IPS-15b (cell line): ENCODE results near the gene CATSPERZ.
A peak's percentile ranks its signal among the peaks of the same experiment; 100 is the strongest.

Experiments
- H3K27me3 ChIP-seq: one replicate; pipeline ENCODE4 v1.6.1; 2013; ENCODE audit warnings: low read length; ENCODE audit not compliant: control insufficient read depth, insufficient read depth
- H3K36me3 ChIP-seq: one replicate; pipeline ENCODE4 v1.6.1; 2013; ENCODE audit warnings: low read length; ENCODE audit not compliant: control insufficient read depth, insufficient read depth
- H3K4me1 ChIP-seq: one replicate; pipeline ENCODE4 v1.6.1; 2013; ENCODE audit warnings: mild to moderate bottlenecking, low read length; ENCODE audit not compliant: control insufficient read depth, insufficient read depth
- H3K4me3 ChIP-seq: one replicate; pipeline ENCODE4 v1.5.1; 2013; ENCODE audit warnings: low read depth, low read length
- H3K9ac ChIP-seq: one replicate; pipeline ENCODE4 v1.6.1; 2013; ENCODE audit warnings: low read depth, mild to moderate bottlenecking, low read length
- H3K9me3 ChIP-seq: one replicate; pipeline ENCODE4 v1.6.1; 2013; ENCODE audit warnings: mild to moderate bottlenecking, low read length; ENCODE audit not compliant: control insufficient read depth, insufficient read depth

The CATSPERZ gene

DNA sequence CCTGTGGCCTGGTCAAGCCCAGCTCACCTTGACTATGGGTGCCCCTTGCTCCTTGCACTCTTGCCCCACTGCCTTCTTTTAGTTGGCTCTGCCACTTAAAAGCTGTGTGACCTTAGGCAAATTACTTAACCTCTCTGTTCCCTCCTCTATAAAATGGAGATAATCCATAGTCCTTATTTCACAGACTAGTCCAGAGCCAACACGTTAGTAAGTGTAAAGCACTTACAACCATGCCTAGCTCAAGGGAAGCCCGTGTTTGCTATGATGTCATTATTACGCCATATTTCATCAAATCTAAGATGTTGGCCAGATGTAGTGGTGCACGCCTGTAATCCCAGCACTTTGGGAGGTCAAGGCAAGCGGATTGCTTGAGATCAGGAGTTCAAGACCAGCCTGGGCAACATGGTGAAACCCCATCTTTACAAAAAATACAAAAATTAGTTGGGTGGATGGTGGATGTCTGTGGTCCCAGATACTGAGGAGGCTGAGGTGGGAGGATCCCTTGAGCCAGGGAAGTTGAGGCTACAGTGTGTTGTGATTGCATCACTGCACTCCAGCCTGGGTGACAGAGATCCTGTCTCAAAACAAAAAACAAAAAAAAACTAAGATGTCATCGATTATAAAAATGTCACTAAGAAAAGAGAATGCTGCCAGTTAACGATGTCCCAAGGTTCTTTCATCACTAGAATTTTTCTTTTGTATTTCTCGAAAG lies 37.5 kb downstream of the CATSPERZ start:
- H3K9me3 ChIP-seq = no peaks in the 10 kb centered on the region
- H3K4me1 ChIP-seq = peaks cover 4% of the 10 kb centered on the region
- H3K4me3 ChIP-seq = no peak overlapping the region
- H3K36me3 ChIP-seq = no peaks in the 10 kb centered on the region
- peaks cover 3% of the 10 kb centered on the region for H3K27me3 ChIP-seq
- no peak overlapping the region for H3K9ac ChIP-seq

GRCh38 chr11:64338716-64339115 lies 38.6 kb downstream of the CATSPERZ start:
- H3K36me3 ChIP-seq = no peaks in the 10 kb centered on the region
- H3K9me3 ChIP-seq = no peaks in the 10 kb centered on the region
- no peak overlapping the region for H3K4me3 ChIP-seq
- peaks cover 3% of the 10 kb centered on the region for H3K27me3 ChIP-seq
- H3K4me1 ChIP-seq = peaks cover 6% of the 10 kb centered on the region
- H3K9ac ChIP-seq = no peak overlapping the region

DNA sequence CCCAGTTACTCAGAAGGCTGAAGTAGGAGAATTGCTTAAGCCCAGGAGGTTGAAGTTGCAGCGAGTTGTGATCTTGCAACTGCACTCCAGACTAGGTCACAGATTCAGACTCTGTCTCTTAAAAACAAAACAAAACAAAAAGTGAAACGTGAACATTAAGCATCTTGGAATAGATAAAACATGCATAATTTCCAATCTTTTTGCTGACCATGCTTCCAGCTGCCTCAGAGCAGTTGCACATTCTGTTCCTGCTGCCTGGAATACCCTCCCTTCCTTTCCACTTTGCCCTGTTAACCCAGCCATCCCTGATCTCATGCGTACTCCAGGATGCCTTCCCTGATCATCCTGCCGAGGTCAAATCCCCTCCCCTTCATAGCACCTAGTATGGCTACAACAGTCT lies 39.1 kb downstream of the CATSPERZ start:
- peaks cover 3% of the 10 kb centered on the region for H3K27me3 ChIP-seq
- no peaks in the 10 kb centered on the region for H3K9me3 ChIP-seq
- H3K4me3 ChIP-seq = no peak overlapping the region
- H3K36me3 ChIP-seq = no peaks in the 10 kb centered on the region
- peaks cover 6% of the 10 kb centered on the region for H3K4me1 ChIP-seq
- H3K9ac ChIP-seq = no peak overlapping the region

- peak within 1 kb of the TSS; percentile 68 for H3K4me3 ChIP-seq
- H3K9ac ChIP-seq = no peak within 1 kb of the TSS
- H3K36me3 ChIP-seq = no peaks in the 10 kb centered on the region
- peaks cover 6% of the 10 kb centered on the region for H3K4me1 ChIP-seq
- no peaks in the 10 kb centered on the region for H3K9me3 ChIP-seq
- peaks cover 3% of the 10 kb centered on the region for H3K27me3 ChIP-seq
Measured at GRCh38 chr11:64339754-64340408, 39.7 kb downstream of the CATSPERZ start, which contains the start of gene CCDC88B. CCDC88B (plus strand) TSS chr11:64340204; CDS start chr11:64340267, 63 bp downstream.

GRCh38 chr11:64340671-64341335 lies 40.6 kb downstream of the CATSPERZ start:
- no peaks in the 10 kb centered on the region for H3K9me3 ChIP-seq
- peaks cover 6% of the 10 kb centered on the region for H3K4me1 ChIP-seq
- peaks cover 3% of the 10 kb centered on the region for H3K27me3 ChIP-seq
- peak overlapping the region; percentile 68 for H3K4me3 ChIP-seq
- no peak overlapping the region for H3K9ac ChIP-seq
- H3K36me3 ChIP-seq = peaks cover 4% of the 10 kb centered on the region

- peaks cover 3% of the 10 kb centered on the region for H3K27me3 ChIP-seq
- no peaks in the 10 kb centered on the region for H3K9me3 ChIP-seq
- H3K4me3 ChIP-seq = peak overlapping the region; percentile 68
Measured at GRCh38 chr11:64341429-64341828, 41.3 kb downstream of the CATSPERZ start.

GRCh38 chr11:64341851-64342791 lies 42.0 kb downstream of the CATSPERZ start:
- Histone ChIP-seq H3K27me3 (peaks cover 3% of the 10 kb centered on the region), H3K4me1 (peaks cover 6% of the 10 kb centered on the region), H3K9ac (peak overlapping the region; percentile 47), H3K36me3 (peaks cover 5% of the 10 kb centered on the region), H3K4me3 (peak overlapping the region; percentile 68), H3K9me3 (no peaks in the 10 kb centered on the region)

More at GRCh38 chr11:64341429-64341828, 41.3 kb downstream of the CATSPERZ start:
- Histone ChIP-seq H3K9ac (no peak overlapping the region), H3K36me3 (peaks cover 4% of the 10 kb centered on the region), H3K4me1 (peaks cover 6% of the 10 kb centered on the region)

- Histone ChIP-seq H3K4me1 (peaks cover 6% of the 10 kb centered on the region), H3K27me3 (peaks cover 3% of the 10 kb centered on the region), H3K36me3 (peaks cover 7% of the 10 kb centered on the region), H3K9ac (no peak overlapping the region), H3K9me3 (no peaks in the 10 kb centered on the region), H3K4me3 (peak overlapping the region; percentile 53)
Measured at GRCh38 chr11:64342869-64343745, 42.9 kb downstream of the CATSPERZ start.

DNA sequence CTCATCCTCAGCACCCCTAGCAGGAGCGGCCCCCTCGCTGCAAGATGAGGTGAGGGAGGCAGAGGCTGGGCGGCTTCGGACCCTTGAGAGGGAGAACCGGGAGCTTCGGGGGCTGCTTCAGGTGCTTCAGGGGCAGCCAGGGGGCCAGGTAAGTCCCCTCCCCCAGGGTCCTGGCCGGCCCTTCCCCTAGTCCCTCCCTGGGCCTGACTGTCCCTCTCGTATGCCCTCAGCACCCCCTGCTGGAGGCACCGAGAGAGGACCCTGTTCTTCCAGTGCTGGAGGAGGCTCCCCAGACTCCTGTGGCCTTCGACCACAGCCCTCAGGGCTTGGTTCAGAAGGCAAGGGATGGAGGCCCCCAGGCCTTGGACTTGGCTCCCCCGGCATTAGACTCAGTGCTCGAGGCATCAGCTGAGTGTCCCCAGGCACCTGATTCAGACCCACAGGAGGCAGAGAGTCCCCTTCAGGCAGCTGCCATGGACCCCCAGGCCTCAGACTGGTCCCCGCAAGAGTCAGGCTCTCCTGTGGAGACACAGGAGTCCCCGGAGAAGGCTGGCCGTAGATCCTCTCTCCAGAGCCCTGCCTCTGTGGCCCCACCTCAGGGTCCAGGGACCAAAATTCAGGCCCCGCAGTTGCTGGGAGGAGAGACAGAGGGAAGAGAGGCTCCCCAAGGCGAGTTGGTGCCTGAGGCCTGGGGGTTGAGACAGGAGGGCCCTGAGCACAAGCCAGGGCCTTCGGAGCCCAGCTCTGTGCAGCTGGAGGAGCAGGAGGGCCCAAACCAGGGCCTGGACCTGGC lies 43.8 kb downstream of the CATSPERZ start:
- peaks cover 7% of the 10 kb centered on the region for H3K36me3 ChIP-seq
- H3K9me3 ChIP-seq = no peaks in the 10 kb centered on the region
- H3K4me1 ChIP-seq = peaks cover 6% of the 10 kb centered on the region
- H3K4me3 ChIP-seq = no peak overlapping the region
- peaks cover 3% of the 10 kb centered on the region for H3K27me3 ChIP-seq
- H3K9ac ChIP-seq = no peak overlapping the region

GRCh38 chr11:64344787-64345186 lies 44.6 kb downstream of the CATSPERZ start:
- Histone ChIP-seq H3K27me3 (no peaks in the 10 kb centered on the region), H3K9ac (no peak overlapping the region), H3K9me3 (no peaks in the 10 kb centered on the region), H3K4me3 (no peak overlapping the region), H3K36me3 (peaks cover 7% of the 10 kb centered on the region), H3K4me1 (peaks cover 6% of the 10 kb centered on the region)
